ENCODE measurements around the gene VPS13D.

VPS13D gene

GRCh38 chr1:12434174-12434573, 204.3 kb downstream of the VPS13D start:
- peak; percentile 19 for DNase-seq

GRCh38 chr1:12434686-12435085, 204.9 kb downstream of the VPS13D start:
- no peak for DNase-seq

- no peak for DNase-seq
Observed at GRCh38 chr1:12435639-12436344, 206.0 kb downstream of the VPS13D start.

- DNase-seq: no peak
Observed at GRCh38 chr1:12436345-12436658, 206.5 kb downstream of the VPS13D start.

GRCh38 chr1:12436817-12437599, 207.2 kb downstream of the VPS13D start:
- peak; percentile 37 for DNase-seq

GRCh38 chr1:12437629-12438028, 207.8 kb downstream of the VPS13D start:
- DNase-seq: no peak

- DNase-seq: no peak
Observed at GRCh38 chr1:12438349-12438924, 208.6 kb downstream of the VPS13D start.

GRCh38 chr1:12439073-12439472, 209.2 kb downstream of the VPS13D start:
- DNase-seq: no peak

GRCh38 chr1:12441414-12442105, 211.7 kb downstream of the VPS13D start:
- no peak for DNase-seq

GRCh38 chr1:12442217-12442616, 212.4 kb downstream of the VPS13D start:
- DNase-seq: no peak

GRCh38 chr1:12443151-12443550, 213.3 kb downstream of the VPS13D start:
- DNase-seq: no peak

GRCh38 chr1:12444329-12444841, 214.6 kb downstream of the VPS13D start:
- DNase-seq: no peak

GRCh38 chr1:12445257-12445656, 215.4 kb downstream of the VPS13D start:
- DNase-seq: no peak

GRCh38 chr1:12446593-12446992, 216.8 kb downstream of the VPS13D start:
- DNase-seq: no peak

GRCh38 chr1:12447307-12447706, 217.5 kb downstream of the VPS13D start:
- no peak for DNase-seq

- no peak for DNase-seq
Observed at GRCh38 chr1:12447849-12448312, 218.1 kb downstream of the VPS13D start.

- no peak for DNase-seq
Observed at GRCh38 chr1:12448746-12449177, 218.9 kb downstream of the VPS13D start.

- DNase-seq: no peak
Observed at GRCh38 chr1:12450090-12450755, 220.4 kb downstream of the VPS13D start.

GRCh38 chr1:12450756-12451559, 221.1 kb downstream of the VPS13D start:
- DNase-seq: no peak

- no peak for DNase-seq
Observed at GRCh38 chr1:12451560-12451900, 221.7 kb downstream of the VPS13D start.

- DNase-seq: no peak
Observed at GRCh38 chr1:12452262-12452661, 222.4 kb downstream of the VPS13D start.
